HUES6 (cell line): ENCODE data around the gene GAB2.
"Not testable (repeated sequence)": the region's sequence is repeated elsewhere in the genome, so short reads cannot be mapped to it uniquely, and the experiment has no call there.

Source experiments
- H3K27ac ChIP-seq: 2 replicates; pipeline ENCODE4 v1.7.0; 2013; ENCODE audit warnings: low read depth, mild to moderate bottlenecking, low read length, inconsistent platforms
- H3K27me3 ChIP-seq: 2 replicates; pipeline ENCODE4 v1.6.1; 2013; ENCODE audit warnings: low read length; ENCODE audit not compliant: control insufficient read depth, insufficient read depth
- H3K36me3 ChIP-seq: 2 replicates; pipeline ENCODE4 v1.6.1; 2013; ENCODE audit warnings: low read length; ENCODE audit not compliant: control insufficient read depth, insufficient read depth
- H3K4me1 ChIP-seq: 2 replicates; pipeline ENCODE4 v1.6.1; 2013; ENCODE audit warnings: low read length; ENCODE audit not compliant: control insufficient read depth, insufficient read depth
- H3K4me3 ChIP-seq: 2 replicates; pipeline ENCODE4 v1.5.1; 2013; ENCODE audit warnings: low read depth, low read length
- H3K9ac ChIP-seq: one replicate; pipeline ENCODE4 v1.6.1; 2013; ENCODE audit warnings: mild to moderate bottlenecking, low read length
- H3K9me3 ChIP-seq: 2 replicates; pipeline ENCODE4 v1.6.1; 2013; ENCODE audit warnings: low read depth, low read length; ENCODE audit not compliant: control insufficient read depth, insufficient read depth

Gene GAB2

GRCh38 chr11:78365381-78365792, 52.2 kb downstream of the GAB2 start:
- Histone ChIP-seq H3K9me3 (no peaks in the 10 kb centered on the region), H3K27me3 (no peaks in the 10 kb centered on the region), H3K9ac (no peak overlapping the region), H3K4me3 (0 out of 2 replicates have a peak overlapping the region, but pooled peaks have one; percentile 15), H3K4me1 (peaks cover 31% of the 10 kb centered on the region), H3K36me3 (no peaks in the 10 kb centered on the region), H3K27ac (peak overlapping the region; percentile 34; the same call in 1 of the 2 replicates)

- H3K27ac ChIP-seq = 0 out of 2 replicates have a peak overlapping the region, but pooled peaks have one; percentile 16
- no peak overlapping the region for H3K9ac ChIP-seq
- no peaks in the 10 kb centered on the region for H3K27me3 ChIP-seq
- H3K36me3 ChIP-seq = no peaks in the 10 kb centered on the region
- H3K4me1 ChIP-seq = peaks cover 31% of the 10 kb centered on the region
- no peaks in the 10 kb centered on the region for H3K9me3 ChIP-seq
- H3K4me3 ChIP-seq = no peak overlapping the region
These were observed 53.4 kb downstream of the GAB2 start for GRCh38 chr11:78364128-78364751.

- Histone ChIP-seq H3K27me3 (no peaks in the 10 kb centered on the region), H3K9me3 (no peaks in the 10 kb centered on the region), H3K4me3 (no peak overlapping the region), H3K4me1 (peaks cover 31% of the 10 kb centered on the region), H3K9ac (no peak overlapping the region), H3K36me3 (no peaks in the 10 kb centered on the region), H3K27ac (no peak overlapping the region)
These were observed 54.5 kb downstream of the GAB2 start for GRCh38 chr11:78363024-78363619.

- H3K27me3 ChIP-seq = no peaks in the 10 kb centered on the region
- peaks cover 27% of the 10 kb centered on the region for H3K4me1 ChIP-seq
- H3K27ac ChIP-seq = no peak overlapping the region
- no peaks in the 10 kb centered on the region for H3K9me3 ChIP-seq
- no peak overlapping the region for H3K9ac ChIP-seq
- no peaks in the 10 kb centered on the region for H3K36me3 ChIP-seq
- no peak overlapping the region for H3K4me3 ChIP-seq
These were observed 56.4 kb downstream of the GAB2 start for GRCh38 chr11:78361228-78361627.

GRCh38 chr11:78359921-78360320, 57.7 kb downstream of the GAB2 start:
- Histone ChIP-seq H3K27me3 (no peaks in the 10 kb centered on the region), H3K4me1 (peaks cover 15% of the 10 kb centered on the region), H3K9me3 (no peaks in the 10 kb centered on the region), H3K9ac (no peak overlapping the region), H3K27ac (no peak overlapping the region), H3K36me3 (no peaks in the 10 kb centered on the region), H3K4me3 (no peak overlapping the region)

GRCh38 chr11:78357924-78358323, 59.7 kb downstream of the GAB2 start:
- not testable (repeated sequence) for H3K9ac ChIP-seq, H3K9me3 ChIP-seq, H3K4me1 ChIP-seq, H3K27ac ChIP-seq, H3K4me3 ChIP-seq, H3K36me3 ChIP-seq, H3K27me3 ChIP-seq

GRCh38 chr11:78357425-78357824, 60.2 kb downstream of the GAB2 start:
- not testable (repeated sequence) for H3K4me1 ChIP-seq, H3K4me3 ChIP-seq, H3K36me3 ChIP-seq, H3K9ac ChIP-seq, H3K9me3 ChIP-seq, H3K27ac ChIP-seq, H3K27me3 ChIP-seq

- H3K4me3 ChIP-seq, H3K9ac ChIP-seq, H3K9me3 ChIP-seq, H3K36me3 ChIP-seq, H3K27me3 ChIP-seq, H3K27ac ChIP-seq: not testable (repeated sequence)
- H3K4me1 ChIP-seq = peaks cover 15% of the 10 kb centered on the region
These were observed 61.9 kb downstream of the GAB2 start for GRCh38 chr11:78355742-78356141.

- peaks cover 19% of the 10 kb centered on the region for H3K4me1 ChIP-seq
- no peaks in the 10 kb centered on the region for H3K9me3 ChIP-seq
- H3K9ac ChIP-seq = no peak overlapping the region
- no peak overlapping the region for H3K27ac ChIP-seq
- no peaks in the 10 kb centered on the region for H3K27me3 ChIP-seq
- no peaks in the 10 kb centered on the region for H3K36me3 ChIP-seq
- H3K4me3 ChIP-seq = no peak overlapping the region
These were observed 62.3 kb downstream of the GAB2 start for GRCh38 chr11:78355309-78355705.

- no peak overlapping the region for H3K27ac ChIP-seq
- peaks cover 26% of the 10 kb centered on the region for H3K4me1 ChIP-seq
- H3K27me3 ChIP-seq = no peaks in the 10 kb centered on the region
- H3K4me3 ChIP-seq = no peak overlapping the region
- H3K36me3 ChIP-seq = no peaks in the 10 kb centered on the region
- no peaks in the 10 kb centered on the region for H3K9me3 ChIP-seq
- no peak overlapping the region for H3K9ac ChIP-seq
These were observed 63.0 kb downstream of the GAB2 start for GRCh38 chr11:78354408-78355308.
